Activated CD8-positive, alpha-beta memory T cell treated with anti-CD3 and anti-CD28 coated beads, Interleukin-2, amount 50 U/mL, for 48 hours (primary cell): ENCODE measurements around the gene BANP.
"Not testable (repeated sequence)": the region's sequence is repeated elsewhere in the genome, so short reads cannot be mapped to it uniquely, and the experiment has no call there.

Experiments used
- DNase-seq: peaks from one replicate; pipeline ENCODE4 v3.0.0-alpha.2; 2020

BANP gene

DNA sequence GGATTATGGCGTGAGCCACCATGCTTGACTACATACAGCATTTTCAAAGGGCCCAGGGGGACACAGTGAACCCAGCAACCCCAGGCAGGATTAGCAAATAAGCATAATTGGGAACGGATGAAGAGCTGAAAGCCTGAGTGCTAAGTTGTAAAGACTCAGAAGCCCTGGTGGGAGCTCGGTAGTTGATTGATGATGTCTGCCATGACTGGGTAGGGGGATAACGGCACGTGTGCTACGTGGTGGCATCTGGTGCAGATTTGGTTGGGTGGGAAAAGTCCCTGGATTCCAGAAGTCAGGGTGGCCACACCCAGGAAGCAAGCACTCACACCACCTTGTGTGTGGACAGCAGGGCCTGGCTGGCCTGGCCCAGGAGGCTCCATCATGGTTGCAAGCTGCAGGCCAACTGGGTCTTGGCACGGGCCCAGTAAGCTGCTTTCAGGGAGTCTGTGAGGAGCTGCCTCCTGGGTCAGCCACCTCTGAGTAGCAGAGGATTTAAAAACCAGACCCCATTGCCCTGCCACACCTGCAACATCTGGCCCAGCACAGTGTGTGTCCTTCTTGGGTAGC lies 154.4 kb downstream of the BANP start:
- not testable (repeated sequence) for DNase-seq

DNA sequence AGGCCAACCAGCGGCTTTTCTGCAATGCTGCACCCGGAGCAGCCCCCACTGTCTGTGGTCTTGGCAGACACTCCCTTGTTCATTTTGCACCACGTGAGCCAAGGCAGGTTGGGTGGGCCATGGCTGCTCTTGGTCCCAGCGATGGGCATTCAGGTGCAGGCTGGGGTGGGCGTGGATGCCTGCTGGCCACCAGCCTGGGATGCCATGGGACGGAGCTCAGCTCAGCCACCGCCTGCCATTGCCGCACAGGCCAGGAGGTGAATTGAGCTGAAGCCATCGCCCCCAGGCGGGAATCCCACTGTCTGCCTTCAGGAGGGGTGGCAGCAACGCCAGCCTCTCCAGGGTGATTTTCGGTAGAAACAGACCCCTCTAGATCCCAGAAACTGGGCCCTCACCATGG lies 155.3 kb downstream of the BANP start:
- not testable (repeated sequence) for DNase-seq

DNA sequence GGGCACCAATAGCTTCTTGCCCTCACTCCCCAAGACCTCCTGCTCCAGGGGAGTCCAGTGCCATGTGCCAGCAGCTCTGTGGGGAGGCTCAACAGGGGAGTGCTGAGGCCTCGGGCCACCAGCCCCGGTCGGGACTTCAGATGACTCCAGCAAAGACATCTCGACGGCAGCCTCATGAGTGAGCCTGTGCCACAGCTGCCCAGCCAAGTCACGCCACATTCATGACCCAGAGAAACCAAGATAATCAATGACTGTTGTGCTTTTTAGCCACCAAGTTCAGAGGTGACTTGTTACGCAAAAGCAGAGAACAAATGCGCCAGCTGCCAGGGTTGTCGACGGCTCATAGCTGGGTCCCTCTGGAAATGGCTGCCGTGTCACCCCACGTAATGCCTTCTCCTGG lies 157.5 kb downstream of the BANP start:
- DNase-seq = no peak

DNA sequence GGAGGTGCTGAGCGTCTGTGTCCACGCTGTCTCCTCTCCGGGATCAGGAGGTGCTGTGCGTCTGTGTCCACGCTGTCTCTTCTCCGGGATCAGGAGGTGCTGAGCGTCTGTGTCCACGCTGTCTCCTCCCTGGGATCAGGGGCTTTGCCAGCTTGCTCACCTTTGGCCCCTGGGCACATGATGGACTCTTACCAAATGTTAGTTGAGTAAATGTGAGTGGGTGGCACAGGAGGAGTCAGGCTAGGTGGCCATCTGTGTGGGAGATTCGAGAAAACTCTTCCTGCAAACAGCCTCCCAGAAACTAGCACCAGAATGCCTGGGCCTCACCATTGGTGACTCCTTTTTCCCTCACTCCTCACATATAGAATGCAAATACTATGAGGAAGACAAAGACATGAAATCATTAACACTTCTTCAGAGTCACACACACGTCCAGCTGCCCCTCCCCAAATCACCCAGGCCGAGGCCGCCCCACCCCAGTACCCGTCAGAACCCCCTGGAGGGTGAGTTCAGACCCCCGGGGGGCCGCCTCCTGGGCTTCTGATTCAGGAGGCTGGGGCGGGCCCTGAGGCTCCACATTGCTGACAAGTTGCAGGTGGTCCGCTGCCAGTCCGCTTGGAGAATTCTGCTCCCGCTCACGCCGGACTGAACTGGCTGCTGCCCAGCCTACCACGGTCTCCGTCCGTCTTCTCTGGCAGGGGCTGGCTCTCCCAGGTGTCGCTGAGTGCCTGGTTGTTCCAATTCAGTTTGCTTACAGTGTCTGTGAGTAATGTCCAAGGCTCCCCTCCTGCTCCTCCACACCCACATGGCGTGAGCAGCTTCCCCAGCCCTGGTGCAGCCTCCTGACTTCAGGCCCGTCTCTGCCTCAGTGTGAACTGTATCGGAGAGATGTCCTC lies 158.7 kb downstream of the BANP start:
- not testable (repeated sequence) for DNase-seq

DNA sequence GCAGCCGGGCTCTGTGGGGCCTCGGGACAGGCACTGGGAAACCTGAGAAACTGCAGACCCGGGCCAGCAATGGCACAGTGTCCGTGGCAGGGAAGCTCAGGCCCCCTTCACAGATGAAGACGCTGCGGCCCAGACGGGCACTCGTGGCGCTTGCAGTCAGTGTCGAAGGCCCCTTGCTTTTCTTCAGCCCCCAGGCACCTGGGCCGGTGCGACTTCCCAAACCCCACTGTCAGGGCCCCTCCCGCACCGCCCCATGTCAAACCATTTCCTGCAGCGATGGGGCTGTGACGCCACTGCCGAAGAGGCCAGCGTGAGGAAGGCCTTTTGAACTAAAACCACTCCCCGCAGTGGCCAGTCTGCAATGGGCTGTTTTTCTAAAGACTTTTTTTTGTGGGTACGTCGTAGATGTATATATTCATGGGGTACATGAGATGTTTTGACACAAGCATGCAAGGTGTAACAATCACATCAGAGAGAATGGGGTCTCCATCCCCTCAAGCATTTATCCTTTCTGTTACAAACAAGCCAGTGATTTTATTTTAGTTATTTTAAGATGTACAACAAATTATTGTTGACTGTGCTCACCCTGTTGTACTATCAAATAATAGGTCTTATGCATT lies 159.8 kb downstream of the BANP start:
- not testable (repeated sequence) for DNase-seq

DNA sequence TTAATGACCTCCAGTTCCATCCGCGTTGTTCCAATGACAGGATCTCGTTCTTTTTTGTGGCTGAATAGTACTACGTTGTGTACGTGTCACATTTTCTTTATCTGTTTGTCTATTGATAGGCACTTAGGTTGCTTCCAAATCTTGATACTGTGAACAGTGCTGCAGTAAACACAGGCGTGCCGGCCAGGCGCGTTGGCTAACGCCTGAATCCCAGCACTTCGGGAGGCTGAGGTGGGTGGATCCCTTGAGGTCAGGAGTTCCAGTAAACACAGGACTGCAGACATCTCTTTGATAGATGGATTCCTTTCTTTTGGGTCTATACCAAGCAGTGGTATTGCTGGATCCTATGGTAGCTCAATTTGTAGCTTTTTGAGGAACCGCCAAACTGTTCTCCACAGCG lies 160.7 kb downstream of the BANP start:
- not testable (repeated sequence) for DNase-seq

DNA sequence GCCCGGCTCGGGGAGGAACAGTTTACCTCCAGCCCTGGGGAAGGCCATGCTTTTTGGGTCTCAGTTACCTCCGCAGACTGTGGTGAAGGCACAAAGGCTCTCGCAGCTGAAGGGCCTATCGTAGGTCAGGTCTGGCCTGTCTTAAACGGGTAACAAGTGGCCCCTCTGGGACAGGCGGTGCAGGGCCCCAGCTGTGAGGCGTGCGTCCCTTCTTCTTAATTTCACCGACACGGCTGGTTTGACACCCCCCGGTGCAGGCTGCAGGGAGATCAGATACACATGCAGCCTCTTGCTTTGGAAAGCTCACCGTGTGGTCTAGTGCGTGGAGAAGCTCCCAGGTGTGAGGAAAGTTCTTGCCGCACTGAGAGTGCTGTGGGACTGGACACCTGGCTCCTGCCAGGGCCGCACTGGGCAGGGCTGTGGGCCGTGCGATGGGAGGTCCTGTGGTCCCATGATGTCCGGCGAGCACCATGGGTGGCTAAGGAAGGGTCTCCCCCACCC lies 162.4 kb downstream of the BANP start:
- DNase-seq = no peak

DNA sequence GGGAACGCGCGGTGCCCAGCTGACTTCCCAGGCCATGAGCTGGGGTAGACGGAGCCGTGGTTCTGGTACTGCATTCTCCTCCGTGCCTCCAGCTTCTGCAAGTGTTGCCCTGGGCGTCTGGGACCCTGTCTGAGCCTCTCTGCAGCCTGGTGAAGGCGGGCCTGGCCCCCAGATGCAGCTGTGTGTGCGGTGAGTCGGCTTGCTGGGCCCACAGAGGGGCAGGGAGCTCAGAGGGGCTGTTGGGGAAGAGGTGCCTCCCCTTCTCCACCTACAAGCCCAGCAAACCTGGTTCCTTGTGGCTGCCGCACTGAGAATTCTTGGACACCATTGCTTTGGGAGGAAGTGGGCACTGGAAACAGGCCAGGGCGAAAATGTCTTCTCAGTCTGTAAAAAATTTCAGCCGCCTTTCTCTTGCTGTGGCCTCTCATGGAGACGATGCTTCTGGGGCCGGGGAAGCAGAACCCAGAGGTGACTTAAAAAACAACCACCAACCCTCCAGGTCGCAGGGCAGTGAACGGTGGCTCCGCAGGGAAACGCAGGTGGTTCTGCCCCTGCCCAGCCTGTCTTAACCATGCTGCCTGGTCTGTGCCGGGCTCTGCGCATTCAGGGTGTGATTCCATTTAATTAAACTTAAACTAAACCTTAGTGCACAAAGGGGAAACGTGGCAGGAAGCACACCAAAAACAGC lies 163.5 kb downstream of the BANP start:
- not testable (repeated sequence) for DNase-seq

DNA sequence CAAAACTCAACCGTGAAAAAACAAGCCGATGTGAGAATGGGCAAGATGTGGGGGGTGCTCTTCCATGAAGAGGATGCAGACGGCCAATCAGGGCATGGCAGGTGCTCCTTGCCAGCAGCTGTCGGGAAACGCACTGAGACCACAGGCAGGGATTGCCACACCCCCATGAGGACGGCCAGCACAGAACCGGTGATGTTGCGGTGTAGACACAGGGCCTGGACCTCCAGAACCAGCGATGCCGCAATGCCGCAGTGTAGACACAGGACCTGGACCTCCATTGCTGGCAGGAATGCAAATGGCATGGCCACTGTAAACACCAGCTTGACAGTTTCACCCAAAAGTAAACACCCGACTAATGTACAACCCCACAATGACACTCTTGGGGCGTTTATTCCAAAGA lies 164.9 kb downstream of the BANP start:
- no peak for DNase-seq

DNA sequence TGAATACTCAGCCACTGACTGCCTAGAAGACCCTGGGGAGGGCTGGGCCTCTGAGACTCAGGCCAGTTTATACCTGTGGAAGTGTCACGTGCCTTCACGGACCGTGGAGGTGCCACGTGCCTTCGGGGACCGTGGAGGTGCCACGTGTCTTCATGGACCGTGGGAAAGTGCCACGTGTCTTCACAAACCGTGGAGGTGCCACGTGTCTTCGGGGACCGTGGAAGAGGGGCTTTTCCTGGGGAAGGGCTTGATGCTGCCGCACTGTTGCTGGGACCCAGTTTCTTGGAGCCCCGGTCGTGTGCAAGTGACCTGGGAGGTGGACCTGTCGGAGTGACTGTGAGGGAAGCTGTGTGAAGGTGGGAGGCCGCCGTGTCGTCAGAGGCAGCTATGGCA lies 166.2 kb downstream of the BANP start:
- no peak for DNase-seq

DNA sequence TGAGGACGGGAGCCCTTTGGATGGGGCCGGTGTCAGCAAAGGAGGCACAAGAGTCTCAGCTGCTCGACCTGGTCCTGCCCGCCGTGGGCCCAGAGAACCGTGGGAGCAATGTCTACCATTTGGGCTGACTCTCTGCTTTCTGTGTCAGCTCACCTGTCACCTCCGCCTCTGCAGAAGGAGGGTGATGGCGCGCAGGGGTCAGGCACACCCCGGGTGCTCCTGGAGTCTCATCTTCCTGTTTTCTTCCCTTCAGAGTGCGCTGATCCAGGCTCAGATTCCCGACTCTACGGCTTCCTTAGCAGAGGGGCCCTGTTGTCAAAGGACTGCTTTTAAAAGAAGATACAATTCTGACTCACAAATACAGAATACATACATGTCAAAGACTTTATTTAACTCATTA lies 167.1 kb downstream of the BANP start:
- DNase-seq = no peak

DNA sequence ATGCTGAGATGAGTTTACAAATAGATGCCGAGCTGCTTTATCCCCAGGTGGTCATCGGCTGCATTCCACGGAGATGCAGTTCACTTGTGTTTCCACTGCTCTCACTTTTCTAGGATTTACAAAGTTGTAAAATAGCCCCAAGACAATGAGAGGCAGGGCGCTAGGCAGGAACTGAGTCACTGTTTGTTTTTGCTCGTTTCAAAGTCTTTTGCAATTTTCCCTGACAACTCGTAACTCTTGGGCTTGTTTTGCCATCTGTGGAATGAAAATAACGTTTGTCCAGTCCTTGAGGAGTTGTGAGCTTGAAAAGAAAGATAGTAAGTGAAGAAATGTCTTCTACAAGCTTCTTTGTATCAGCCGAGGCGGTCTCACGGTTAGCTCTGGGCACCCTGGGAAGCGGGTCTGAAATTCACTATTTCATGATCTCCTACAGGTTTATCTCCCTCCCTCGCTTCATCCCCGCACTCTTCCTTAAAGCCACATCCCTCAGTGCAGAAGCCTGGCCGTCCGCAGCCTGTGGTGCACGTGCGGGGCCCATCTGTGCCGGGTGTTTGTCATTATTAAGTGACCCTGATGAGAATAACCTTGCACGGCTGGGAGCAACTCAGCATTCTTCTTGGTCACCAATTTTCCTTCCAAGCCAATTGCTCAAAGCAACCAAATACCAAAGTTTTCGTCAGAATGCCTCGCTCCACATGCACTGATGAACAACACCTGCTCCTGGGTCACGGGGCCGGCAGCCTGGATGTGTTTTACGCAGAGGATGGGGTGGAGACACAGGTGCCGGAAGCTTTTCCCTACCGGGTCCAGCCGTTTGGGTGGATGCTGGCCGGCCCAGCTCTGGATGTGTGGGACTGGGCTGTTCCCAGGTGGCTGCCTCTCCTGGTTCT lies 167.9 kb downstream of the BANP start:
- DNase-seq = not testable (repeated sequence)

DNA sequence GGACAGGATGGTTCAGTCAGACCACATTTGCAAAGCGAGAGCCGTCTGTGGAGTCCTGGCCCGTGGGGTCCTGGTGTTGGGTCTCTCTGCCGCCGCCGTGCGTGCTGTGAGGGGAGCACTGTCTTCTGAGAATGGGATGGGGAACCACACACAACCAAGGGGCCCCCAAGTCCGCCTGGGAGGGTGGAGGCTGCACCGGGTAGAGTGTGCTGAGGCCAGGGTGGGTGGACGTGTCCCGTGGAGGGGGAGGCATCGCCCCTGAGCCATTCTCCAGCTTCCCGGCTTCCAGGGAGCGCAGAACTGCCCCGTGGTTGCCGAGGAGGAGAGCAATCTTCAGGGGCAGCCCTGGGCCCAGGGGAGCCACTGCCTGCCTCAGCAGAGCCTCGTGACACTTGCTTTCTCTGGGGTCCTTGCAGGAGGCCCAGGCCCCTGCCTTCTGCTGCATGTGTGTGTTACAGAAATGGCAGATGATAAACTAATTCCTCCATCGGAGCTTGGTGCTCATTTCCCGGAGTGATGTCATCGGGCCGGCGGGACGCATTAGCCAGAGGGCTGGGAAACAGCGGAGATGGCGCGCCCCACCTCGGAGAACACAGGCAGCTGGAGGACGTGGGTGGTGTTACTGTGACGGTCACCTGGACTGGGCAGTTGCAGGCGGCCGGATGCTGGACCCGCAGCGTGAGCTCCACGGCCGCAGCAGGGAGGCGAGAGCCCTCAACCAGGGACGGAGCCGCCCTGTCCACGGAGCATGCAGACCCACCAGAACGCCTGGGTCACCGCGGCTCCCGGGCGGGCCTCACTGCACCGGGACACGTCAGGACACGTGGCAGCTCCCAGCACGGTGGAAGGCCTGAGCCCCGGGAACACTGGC lies 168.9 kb downstream of the BANP start:
- DNase-seq = not testable (repeated sequence)

DNA sequence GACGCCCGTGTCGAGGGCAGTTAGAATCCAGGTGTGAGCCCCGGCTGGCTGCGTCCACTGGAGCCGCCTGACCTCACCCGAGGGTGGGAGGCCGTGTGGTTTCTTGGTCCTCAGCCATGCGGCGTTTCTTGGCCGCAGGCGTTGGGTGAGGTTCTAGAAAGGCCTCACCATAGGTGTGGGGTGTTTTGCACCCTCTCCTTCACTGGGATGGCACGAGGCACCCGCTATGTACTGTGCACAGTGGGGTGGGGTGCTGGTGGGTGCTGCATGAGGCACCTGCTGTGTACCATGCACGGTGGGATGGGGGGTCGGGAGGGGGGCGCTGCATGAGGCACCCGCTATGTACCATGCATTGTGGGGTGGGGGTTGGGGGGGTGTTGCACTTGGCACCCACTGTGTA lies 169.6 kb downstream of the BANP start:
- DNase-seq = no peak

DNA sequence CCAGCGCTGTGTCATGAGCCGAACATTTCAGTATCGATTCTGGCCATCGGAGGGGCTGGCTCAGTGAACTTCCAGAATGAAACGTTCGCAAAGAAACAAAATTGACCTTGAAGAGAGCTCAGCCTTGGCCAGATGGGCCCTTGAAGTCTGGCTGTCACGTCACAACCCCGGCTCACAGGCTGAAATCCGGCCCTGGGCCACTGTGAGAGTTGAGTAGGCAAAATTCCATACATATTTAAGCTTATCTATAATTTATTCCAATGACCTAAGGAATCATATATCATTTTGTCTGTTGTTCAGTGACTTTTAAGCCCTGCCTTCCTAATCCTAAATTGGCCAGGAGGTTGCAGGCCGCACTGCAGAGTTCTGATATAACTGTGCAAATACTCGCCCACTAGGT lies 170.2 kb downstream of the BANP start:
- not testable (repeated sequence) for DNase-seq

DNA sequence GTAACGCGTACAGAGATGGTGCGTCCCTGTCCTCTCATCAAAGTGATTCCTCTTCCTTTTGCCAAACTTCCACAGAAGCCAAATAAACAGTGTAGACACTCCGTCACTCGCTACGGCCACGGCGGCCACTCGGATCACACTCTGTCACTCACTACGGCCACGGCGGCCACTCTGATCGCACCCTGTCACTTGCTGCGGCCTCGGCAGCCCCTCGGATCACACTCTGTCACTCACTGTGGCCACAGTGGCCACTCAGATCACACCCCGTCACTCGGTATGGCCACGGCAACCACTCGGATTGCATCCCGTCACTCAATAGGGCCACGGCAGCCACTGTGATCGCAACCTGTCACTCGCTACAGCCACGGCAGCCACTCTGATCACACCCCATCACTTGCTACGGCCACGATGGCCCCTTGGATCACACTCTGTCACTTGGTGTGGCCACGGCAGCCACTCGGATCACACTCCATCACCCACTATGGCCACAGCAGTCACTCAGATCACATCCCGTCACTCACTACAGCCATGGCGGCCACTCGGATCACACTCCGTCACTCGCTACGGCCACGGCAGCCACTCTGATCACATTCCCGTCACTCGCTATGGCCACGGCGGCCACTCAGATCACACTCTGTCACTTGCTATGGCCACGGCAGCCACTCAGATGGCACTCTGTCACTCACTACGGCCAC lies 170.8 kb downstream of the BANP start:
- DNase-seq = no peak
